Nephron progenitor cell (in vitro differentiated cells): ENCODE results near the gene CFAP65.

Source experiments
- DNase-seq: peaks from one replicate; pipeline ENCODE4 v3.0.0; 2021
- H3K27ac Mint-ChIP-seq: 2 replicates; pipeline ENCODE4 v1.8.0; 2021; ENCODE audit warnings: mild to moderate bottlenecking, moderate library complexity, mixed read lengths
- H3K27me3 Mint-ChIP-seq: 2 replicates; pipeline ENCODE4 v1.8.0; 2021; ENCODE audit warnings: mild to moderate bottlenecking, low read depth, mixed read lengths; ENCODE audit not compliant: poor library complexity
- H3K36me3 Mint-ChIP-seq: 2 replicates; pipeline ENCODE4 v1.8.0; 2021; ENCODE audit warnings: low read depth, mixed read lengths
- H3K4me1 Mint-ChIP-seq: 2 replicates; pipeline ENCODE4 v1.8.0; 2021; ENCODE audit warnings: mixed read lengths
- H3K4me3 Mint-ChIP-seq: 2 replicates; pipeline ENCODE4 v1.8.0; 2021; ENCODE audit warnings: mild to moderate bottlenecking, moderate library complexity, mixed read lengths
- H3K9me3 Mint-ChIP-seq: 2 replicates; pipeline ENCODE4 v1.8.0; 2021; ENCODE audit warnings: mild to moderate bottlenecking, moderate library complexity, mixed read lengths
- CTCF ChIP-seq: fragments of 200-600 bp; sonication (generic); IDR thresholded peaks from 2 replicates; pipeline ENCODE4 v1.5.0; 2021; ENCODE audit warnings: antibody characterized with exemption

The CFAP65 gene

GRCh38 chr2:219078951-219079350 is 37.6 kb upstream of the CFAP65 start:
- peaks cover 13% of the 10 kb centered on the region for H3K27me3 Mint-ChIP-seq
- H3K4me3 Mint-ChIP-seq = no peak overlapping the region
- TF ChIP-seq CTCF = no peak
- no peak overlapping the region for H3K27ac Mint-ChIP-seq
- H3K4me1 Mint-ChIP-seq = peaks cover 4% of the 10 kb centered on the region
- H3K36me3 Mint-ChIP-seq = peaks cover 22% of the 10 kb centered on the region
- DNase-seq = no peak
- H3K9me3 Mint-ChIP-seq = no peaks in the 10 kb centered on the region

- peaks cover 11% of the 10 kb centered on the region for H3K27me3 Mint-ChIP-seq
- H3K9me3 Mint-ChIP-seq = no peaks in the 10 kb centered on the region
- no peak overlapping the region for H3K4me3 Mint-ChIP-seq
- DNase-seq = no peak
- no peak overlapping the region for H3K27ac Mint-ChIP-seq
- H3K36me3 Mint-ChIP-seq = peaks cover 22% of the 10 kb centered on the region
- peaks cover 7% of the 10 kb centered on the region for H3K4me1 Mint-ChIP-seq
- no peak for TF ChIP-seq CTCF
These were observed 36.8 kb upstream of the CFAP65 start for GRCh38 chr2:219078126-219078525.

- H3K27me3 Mint-ChIP-seq = peaks cover 11% of the 10 kb centered on the region
- no peak for DNase-seq
- peaks cover 7% of the 10 kb centered on the region for H3K4me1 Mint-ChIP-seq
- no peak for TF ChIP-seq CTCF
- H3K27ac Mint-ChIP-seq = no peak overlapping the region
- H3K36me3 Mint-ChIP-seq = peaks cover 22% of the 10 kb centered on the region
- no peak overlapping the region for H3K4me3 Mint-ChIP-seq
- no peaks in the 10 kb centered on the region for H3K9me3 Mint-ChIP-seq
These were observed 34.9 kb upstream of the CFAP65 start for GRCh38 chr2:219076253-219076652.

- Mint-ChIP-seq H3K4me3 (no peak overlapping the region), H3K27ac (no peak overlapping the region), H3K36me3 (peaks cover 22% of the 10 kb centered on the region), H3K27me3 (peaks cover 16% of the 10 kb centered on the region), H3K4me1 (peaks cover 7% of the 10 kb centered on the region), H3K9me3 (no peaks in the 10 kb centered on the region)
- peak; percentile 78 for TF ChIP-seq CTCF
- DNase-seq = peak; percentile 65
These were observed 32.3 kb upstream of the CFAP65 start for GRCh38 chr2:219073413-219074129.

GRCh38 chr2:219072741-219073250 is 31.5 kb upstream of the CFAP65 start:
- peaks cover 17% of the 10 kb centered on the region for H3K27me3 Mint-ChIP-seq
- H3K27ac Mint-ChIP-seq = no peak overlapping the region
- DNase-seq = no peak
- H3K4me1 Mint-ChIP-seq = peaks cover 7% of the 10 kb centered on the region
- H3K4me3 Mint-ChIP-seq = no peak overlapping the region
- H3K36me3 Mint-ChIP-seq = peaks cover 22% of the 10 kb centered on the region
- H3K9me3 Mint-ChIP-seq = no peaks in the 10 kb centered on the region
- no peak for TF ChIP-seq CTCF
